ENCODE data around the gene CRY2. TPM values are rescaled to one million over a fixed set of nuclear protein-coding genes. Genes with fewer than 3 reads are reported as not detected.
"Not testable (repeated sequence)": the region's sequence is repeated elsewhere in the genome, so short reads cannot be mapped to it uniquely, and the experiment has no call there.

Gene CRY2
- polyA plus RNA-seq (ENCODE audit: insufficient read length in 4 of 4): 10 to 100 TPM; 26.5 to 30.4 (median 29.1) TPM

GRCh38 chr11:45846974-45847910, at the start of gene CRY2:
Gene CRY2, plus strand, starts transcription at chr11:45847475. Its CDS starts 16 bp downstream, at chr11:45847491.
- DNase-seq (ENCODE audit: low read depth in 4 of 4, low spot score in 3 of 4): peak; percentile 95 to 98 (median 96)

DNA sequence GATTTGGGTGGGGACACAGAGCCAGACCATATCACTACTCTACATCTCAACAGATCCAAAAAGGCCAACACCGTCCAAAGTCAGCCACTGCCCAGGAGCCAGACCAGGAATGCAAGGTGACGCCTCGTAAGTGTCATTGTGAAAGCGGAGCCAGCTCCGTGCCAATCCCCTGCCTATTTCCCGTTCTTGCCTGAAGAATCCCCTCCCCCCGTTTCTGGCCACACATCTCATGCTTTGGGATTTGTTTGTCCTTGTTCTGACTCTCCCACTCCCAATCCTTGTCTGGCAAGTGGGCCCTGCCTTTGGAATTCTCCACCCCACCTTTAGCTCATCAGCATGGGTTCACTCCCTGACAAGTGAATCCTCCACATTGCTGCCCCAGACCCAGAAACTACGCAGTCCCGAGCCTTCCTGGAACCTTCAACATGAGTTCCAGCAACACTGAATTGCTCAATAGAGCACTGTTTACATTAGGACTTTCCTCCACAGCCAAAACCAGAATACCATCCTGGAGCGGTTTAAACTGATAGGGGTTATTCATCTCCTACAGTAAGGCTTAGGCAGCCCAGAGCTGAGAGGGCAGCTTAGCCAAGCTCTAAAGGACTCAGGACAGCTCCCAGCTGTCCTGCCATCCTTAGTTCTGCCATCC, 48.4 kb upstream of the CRY2 start:
- no peak for DNase-seq (ENCODE audit: low read depth in 4 of 4, low spot score in 3 of 4)

DNA sequence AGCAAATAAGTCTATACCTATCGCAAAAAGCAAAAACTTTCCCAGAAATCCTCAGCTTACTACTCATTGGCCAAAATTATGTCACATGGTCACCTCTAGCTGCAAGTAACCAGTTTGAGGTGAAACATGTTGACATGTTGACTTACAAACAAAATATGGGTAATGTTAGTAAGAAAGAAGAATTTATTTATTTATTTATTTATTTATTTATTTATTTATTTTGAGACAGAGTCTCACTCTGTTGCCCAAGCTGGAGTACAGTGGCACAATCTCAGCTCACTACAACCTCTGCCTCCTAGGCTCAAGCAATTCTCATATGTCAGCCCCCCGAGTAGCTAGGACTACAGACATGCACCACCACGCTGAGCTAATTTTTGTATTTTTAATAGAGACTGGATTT, 47.7 kb upstream of the CRY2 start:
- no peak for DNase-seq (ENCODE audit: low read depth in 4 of 4, low spot score in 3 of 4)

- DNase-seq (ENCODE audit: low read depth in 4 of 4, low spot score in 3 of 4): no peak
Measured at GRCh38 chr11:45800261-45800660, 47.0 kb upstream of the CRY2 start.

- DNase-seq (ENCODE audit: low read depth in 4 of 4, low spot score in 3 of 4): no peak
Measured at GRCh38 chr11:45801723-45802315, 45.5 kb upstream of the CRY2 start.

DNA sequence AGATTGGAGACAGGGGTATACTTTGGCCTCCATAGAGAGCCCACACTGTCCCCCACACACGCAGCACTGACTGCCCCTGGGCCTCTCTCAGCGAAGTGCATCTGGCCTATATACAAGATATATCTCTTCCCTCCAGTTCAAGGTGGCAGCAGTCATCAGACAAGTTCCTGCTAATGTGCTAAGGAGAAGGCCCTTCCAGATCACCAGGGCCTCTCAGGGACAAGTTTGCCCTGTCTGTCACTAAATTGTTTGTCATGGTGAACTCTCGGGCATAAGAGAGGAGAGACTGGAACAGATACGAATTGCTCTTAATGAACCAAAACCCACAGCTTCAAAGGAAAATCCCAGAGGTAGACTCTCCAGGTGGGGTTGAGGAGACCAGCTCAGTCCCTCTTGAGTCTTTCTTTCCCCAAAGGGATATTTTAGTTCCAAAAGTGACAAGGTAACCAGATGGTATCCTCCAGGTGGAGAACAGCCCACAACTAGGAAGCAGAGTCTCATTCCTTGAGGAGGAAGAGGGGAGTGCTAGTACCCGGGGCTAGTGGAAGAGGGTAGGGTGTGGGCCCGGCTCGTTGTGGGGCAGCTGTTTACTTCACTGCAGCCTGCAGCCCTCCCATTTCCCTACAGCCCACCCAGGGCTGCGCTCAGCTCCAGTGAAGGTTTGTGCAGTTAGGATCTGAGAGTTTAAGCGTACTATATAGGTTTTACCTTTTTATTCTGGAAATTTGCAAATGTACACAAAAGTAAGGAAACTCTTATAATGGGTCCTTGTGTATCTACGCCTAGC, 44.6 kb upstream of the CRY2 start:
- DNase-seq (ENCODE audit: low read depth in 4 of 4, low spot score in 3 of 4): no peak

- peak in 1 of 4 donors; percentile 49 for DNase-seq (ENCODE audit: low read depth in 4 of 4, low spot score in 3 of 4)
Measured at GRCh38 chr11:45803971-45804760, 43.1 kb upstream of the CRY2 start.

DNA sequence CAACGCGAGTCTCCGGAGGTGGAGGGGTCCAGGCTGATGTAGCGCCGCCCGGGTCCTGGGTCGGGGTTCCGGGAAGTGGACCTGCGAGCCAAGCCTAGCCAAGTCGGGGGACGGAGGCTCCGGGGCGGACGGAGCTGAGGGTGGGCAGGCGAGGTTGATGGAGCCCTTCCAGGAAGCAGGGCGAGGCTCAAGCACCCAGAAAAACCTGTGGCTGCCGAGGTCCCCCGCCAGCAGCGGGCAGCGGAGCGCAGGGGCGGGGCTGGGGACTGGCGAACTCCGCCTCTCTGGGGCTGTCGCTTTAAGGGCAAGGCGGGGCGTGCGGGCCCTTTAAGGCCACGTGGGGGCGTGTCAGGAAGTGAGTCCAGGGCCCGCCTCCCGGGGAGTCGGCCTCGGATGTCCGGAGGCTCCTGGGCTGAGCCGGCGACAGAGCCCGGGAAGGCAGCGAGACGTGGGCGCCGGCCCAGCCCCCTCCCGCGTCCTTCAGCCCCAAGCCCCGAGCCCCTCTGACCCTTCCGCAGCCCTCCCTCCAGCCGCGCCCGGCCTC, 42.4 kb upstream of the CRY2 start, which contains the start of gene SLC35C1:
Gene SLC35C1 (plus strand): TSS at position 389 of the 544 bp plus-strand sequence. CDS start 653 bp downstream, outside the sequence.
- DNase-seq (ENCODE audit: low read depth in 4 of 4, low spot score in 3 of 4): peak; percentile 86 to 93 (median 91)

DNA sequence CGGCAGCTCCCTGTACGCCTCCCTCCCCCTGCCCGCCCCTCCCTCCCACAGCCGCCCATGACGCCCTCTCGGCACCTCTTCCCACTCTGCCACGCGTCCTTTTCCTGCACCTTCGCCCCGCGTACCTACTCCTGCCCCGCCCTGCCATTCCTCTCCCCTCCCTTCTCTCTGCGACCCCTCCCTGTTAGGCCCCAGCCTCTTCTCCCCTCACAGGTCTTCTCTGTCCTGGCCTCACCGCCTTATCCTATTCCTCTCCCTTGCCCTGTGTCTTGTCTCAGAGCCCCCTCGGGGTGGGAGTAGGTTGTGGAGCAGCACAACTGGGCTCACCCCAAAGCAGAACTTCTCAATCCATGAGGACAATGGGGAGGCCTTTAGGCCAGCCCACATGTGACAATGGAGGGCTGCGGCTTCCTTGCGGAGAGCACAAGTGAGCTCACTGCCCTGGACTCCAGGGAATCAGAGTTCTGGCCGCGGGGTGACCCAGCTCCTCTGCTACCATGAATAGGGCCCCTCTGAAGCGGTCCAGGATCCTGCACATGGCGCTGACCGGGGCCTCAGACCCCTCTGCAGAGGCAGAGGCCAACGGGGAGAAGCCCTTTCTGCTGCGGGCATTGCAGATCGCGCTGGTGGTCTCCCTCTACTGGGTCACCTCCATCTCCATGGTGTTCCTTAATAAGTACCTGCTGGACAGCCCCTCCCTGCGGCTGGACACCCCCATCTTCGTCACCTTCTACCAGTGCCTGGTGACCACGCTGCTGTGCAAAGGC, 41.8 kb upstream of the CRY2 start:
- no peak for DNase-seq (ENCODE audit: low read depth in 4 of 4, low spot score in 3 of 4)

- no peak for DNase-seq (ENCODE audit: low read depth in 4 of 4, low spot score in 3 of 4)
Measured at GRCh38 chr11:45806072-45806933, 41.0 kb upstream of the CRY2 start.

GRCh38 chr11:45806937-45807791, 40.1 kb upstream of the CRY2 start:
- DNase-seq (ENCODE audit: low read depth in 4 of 4, low spot score in 3 of 4): no peak

- no peak for DNase-seq (ENCODE audit: low read depth in 4 of 4, low spot score in 3 of 4)
Measured at GRCh38 chr11:45807792-45808238, 39.5 kb upstream of the CRY2 start.

DNA sequence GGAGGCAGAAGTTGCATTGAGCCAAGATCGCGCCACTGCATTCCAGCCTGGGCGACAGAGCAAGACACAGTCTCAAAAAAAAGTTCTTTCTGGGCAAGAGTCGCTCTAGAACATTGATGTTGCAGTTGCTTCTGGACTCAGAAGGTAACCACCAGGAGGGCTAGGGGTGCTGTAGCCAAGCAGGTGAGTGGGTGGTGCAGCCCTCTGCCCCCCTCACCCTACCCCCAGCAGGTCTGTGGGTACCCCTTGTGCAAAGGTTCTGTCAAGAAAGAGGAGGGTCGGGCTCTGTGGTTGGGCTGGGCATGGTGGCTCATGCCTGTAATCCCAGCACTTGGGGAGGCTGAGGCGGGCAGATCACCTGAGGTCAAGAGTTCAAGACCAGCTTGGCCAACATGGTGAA, 38.8 kb upstream of the CRY2 start:
- not testable (repeated sequence) for DNase-seq (ENCODE audit: low read depth in 4 of 4, low spot score in 3 of 4)

DNA sequence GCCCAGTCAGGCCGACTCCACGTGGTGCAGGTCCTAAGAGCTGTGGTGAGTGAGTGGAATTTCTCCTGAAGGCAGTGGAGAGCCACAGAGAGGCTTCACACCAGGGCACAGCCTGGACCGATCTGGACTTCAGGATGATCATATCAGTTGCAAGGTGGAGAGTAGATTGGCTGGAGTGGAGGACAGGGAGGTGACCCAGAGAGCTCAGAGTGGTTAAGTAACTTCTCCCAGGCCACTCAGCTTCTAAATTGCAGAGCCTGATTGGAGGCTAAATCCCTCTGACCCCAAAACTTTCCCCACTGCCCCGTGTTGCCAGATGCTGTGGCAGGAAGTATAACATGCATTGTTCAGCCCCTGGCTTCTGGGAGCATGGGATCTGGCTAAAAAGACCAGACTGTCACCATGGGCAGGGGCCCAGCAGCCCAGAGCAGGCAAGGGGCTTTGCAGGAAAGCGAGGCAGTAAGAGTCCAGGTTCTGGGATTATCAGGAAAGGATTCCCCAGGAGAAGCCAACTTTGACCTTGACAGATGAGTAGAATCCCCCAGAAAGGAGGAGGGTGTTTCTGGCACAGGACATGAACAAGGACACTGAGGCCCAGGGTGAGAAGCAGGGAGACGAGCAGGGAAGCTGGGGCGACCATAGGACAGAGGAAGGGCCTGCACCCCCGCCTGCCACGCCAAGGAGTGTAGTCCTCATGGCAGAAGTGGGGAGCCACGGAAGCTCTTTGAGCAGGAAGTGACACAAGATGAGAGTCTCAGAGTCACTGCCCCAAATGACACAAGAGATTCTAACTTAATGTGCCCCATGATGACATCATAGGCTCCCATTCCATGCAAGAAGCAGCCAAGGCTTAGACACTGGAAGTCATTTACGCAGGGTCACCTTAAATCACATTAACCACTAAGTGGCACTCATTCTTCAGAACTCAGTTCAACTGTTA, 37.5 kb upstream of the CRY2 start:
- no peak for DNase-seq (ENCODE audit: low read depth in 4 of 4, low spot score in 3 of 4)

DNA sequence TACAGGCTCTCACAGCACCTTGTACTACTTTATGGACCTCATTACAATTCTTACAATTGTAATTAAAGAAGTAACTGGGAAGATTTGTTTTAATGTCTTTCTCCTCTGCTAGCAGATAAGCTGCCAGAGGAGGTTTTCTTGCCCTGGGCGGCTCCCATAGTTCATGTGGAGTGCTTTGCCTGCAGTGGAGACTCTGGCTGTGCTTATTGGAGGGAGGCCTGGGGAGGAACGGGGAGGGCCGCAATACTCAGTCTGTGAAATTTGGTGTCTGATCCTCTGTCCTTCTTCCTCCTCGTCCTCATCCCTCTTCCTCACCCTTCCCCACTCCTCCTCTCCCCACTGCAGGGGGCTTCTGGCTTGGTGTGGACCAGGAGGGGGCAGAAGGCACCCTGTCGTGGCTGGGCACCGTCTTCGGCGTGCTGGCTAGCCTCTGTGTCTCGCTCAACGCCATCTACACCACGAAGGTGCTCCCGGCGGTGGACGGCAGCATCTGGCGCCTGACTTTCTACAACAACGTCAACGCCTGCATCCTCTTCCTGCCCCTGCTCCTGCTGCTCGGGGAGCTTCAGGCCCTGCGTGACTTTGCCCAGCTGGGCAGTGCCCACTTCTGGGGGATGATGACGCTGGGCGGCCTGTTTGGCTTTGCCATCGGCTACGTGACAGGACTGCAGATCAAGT, 36.7 kb upstream of the CRY2 start:
- DNase-seq (ENCODE audit: low read depth in 4 of 4, low spot score in 3 of 4): no peak

Measured in right renal pelvis (tissue), 4 donors.